GM18507 (cell line): ENCODE measurements around the gene PARP11.
A peak's percentile ranks its signal among the peaks of the same experiment; 100 is the strongest.

Source experiments
- DNase-seq: peaks from one replicate; pipeline ENCODE4 v3.0.0; 2011; ENCODE audit warnings: low read depth; ENCODE audit not compliant: insufficient read length; ENCODE audit errors: extremely low spot score
- FAIRE-seq: peaks from 2 replicates; lab custom pipeline; 2011; peaks lifted over from hg19 to GRCh38; lab: Jason Lieb, UNC

Gene PARP11

GRCh38 chr12:3833670-3834310 lies 39.4 kb downstream of the PARP11 start:
- DNase-seq = no peak
- FAIRE-seq = no peak

GRCh38 chr12:3832738-3833137 lies 40.5 kb downstream of the PARP11 start:
- no peak for DNase-seq
- FAIRE-seq = no peak

DNA sequence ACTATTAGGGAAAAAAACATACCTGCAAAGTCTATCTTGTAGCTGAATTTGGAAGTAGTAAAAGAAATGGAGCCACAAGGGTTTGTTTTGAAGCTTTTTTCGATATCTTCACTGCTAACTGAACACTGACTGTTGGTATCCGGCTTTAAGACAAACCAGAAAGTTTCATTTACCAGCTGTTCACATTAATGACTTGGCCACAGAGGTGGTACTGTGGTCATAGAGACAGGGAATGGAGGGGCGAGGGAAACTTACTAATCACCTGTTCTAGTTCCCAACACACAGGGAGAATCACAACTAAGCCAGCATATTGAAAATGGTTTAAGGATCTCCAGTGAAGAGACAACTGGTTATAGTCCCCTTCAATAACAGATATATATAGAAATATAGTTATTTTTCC lies 44.3 kb downstream of the PARP11 start:
- no peak for FAIRE-seq

GRCh38 chr12:3827301-3828000 lies 45.7 kb downstream of the PARP11 start:
- peak; percentile 46 for FAIRE-seq
- no peak for DNase-seq

More for the DNA sequence above, 44.3 kb downstream of the PARP11 start:
- DNase-seq = no peak

DNA sequence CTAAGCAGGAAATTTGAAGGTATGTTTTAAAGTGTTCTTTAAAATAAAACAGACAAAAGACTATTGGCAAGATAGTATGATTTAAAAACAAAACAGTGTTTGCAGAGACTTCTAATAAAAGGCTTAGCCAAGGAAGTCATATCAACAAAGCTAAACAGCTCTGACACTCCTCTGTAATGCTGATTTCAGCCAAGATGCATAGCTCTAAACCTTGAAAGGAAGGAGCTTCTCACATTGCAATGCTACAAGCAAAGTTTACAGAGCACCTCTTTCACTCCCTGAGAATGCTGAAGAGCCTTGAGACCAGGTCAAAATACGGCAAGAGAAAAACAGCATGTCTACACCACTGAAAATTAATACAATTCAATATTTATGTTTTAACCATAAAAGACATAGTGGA lies 51.8 kb downstream of the PARP11 start:
- DNase-seq (no peak), FAIRE-seq (no peak)

DNA sequence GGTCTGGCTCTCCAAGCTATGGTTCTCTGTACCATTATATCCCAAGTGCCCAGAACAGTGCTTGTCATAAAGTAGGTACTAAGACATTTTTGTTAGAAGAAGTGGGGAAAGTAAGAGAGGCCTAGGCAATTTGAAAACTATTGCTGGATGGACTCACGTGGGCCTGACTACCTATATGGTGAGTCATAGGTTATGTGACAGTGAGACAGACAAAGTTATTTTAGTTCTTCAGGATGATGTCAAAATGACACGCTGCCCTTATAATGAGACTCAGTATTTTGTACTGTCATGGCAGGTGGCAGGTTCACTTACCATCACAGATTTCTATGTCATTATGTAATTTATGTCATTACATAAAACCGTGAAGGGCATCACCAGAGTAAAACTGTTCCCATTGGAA lies 53.1 kb downstream of the PARP11 start:
- DNase-seq (no peak), FAIRE-seq (no peak)

DNA sequence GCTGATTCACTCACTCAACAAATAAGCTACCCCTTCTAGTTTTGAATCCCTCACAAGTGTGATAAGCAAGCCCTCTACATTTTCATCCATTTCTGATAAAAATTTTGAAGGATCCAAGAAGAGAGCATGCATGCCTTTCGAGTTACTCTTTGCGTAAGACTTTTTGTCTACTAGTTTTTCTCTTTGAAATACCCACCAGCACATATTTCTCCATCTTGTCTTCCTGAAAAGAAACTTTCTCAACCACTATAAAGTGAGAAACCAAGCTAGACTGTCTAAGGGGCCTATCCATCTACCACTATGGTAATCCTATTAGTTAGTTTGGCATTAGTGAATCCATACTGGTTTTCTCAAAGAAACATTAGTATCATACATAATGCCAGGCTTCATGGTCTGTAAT lies 56.9 kb downstream of the PARP11 start:
- no peak for FAIRE-seq

GRCh38 chr12:3815094-3815766 lies 58.0 kb downstream of the PARP11 start:
- DNase-seq (no peak), FAIRE-seq (no peak)

More for the DNA sequence above, 56.9 kb downstream of the PARP11 start:
- DNase-seq = no peak

DNA sequence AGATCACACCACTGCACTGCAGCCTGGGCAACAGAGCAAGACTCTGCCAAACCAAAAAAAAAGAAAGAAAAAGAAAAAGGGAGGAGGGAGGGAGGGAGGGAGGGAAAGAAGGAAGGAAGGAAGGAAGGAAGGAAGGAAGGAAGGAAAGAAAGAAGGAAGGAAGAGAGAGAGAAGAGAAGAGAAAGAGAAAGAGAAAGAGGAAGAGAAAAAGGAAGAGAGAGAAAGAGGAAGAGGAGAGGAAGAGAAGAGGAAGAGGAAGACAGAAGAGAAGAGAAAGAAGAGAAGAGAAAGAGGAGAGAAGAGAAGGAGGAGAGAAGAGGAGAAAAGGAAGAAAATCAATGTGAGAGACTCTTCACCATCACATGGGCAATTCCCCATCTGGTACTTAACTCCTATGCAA lies 62.7 kb downstream of the PARP11 start:
- DNase-seq (no peak), FAIRE-seq (no peak)

DNA sequence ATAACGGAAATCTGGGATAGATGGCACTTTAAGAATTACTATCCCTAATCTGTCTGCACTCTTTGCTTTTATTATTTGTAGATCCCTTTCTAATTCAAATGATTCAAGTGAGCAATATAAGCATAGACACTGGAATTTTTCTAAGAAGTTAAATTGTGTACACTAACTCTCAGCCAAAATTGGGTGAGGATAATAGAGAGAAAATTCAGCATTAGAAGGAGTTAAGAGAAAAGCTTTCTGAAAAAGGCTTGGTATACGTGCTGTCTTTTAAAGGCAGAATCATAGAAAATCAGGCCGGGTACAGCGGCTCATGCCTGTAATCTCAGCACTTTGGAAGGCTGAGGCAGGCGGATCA lies 63.2 kb downstream of the PARP11 start:
- DNase-seq = no peak
- FAIRE-seq = no peak

GRCh38 chr12:3809357-3810015 lies 63.7 kb downstream of the PARP11 start:
- no peak for DNase-seq
- no peak for FAIRE-seq

DNA sequence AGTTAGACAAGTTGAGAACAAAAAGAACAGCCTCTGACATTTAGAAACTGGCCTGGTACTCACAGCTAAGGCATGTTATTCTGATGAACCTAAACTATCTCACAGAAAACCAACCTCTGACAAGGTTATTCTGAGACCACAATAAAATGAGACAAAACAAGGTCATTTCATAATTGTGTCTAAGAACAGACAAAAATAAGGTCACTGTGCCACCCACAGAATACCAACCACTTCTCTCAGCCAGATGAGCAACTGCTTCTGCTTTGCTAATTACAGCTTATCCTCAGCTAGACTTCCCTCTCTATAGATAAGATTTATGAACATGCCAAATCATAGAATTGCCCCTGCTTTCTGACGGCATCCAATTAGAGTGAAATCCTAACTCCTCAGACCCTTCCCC lies 68.1 kb downstream of the PARP11 start:
- FAIRE-seq (no peak), DNase-seq (no peak)

DNA sequence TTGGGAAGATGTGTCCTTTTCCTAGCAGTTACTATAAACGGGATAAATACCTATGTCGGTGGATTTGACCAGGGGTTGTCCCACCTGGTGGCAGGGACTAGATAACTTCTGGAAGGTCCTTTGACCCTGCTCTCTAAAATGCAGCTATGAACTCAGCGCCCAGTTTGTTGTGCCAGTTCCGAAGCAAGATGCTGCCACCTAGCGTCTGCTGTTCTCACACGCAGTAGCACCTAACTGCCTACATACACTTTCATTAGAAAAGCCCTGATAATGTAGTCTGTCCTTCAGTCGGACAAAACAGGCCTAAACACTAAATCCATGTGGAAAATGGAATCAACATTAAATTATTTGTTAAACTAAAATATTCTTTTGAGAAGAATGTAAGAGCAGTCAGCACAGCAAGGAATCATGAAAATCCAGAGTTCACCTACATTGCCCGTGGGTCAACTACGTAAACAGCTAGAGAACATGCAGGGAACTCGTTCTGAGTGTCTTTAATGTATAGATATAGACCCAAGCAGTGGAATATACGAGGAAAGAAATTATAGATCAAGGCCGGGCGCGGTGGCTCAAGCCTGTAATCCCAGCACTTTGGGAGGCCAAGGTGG lies 69.2 kb downstream of the PARP11 start:
- DNase-seq = peak; percentile 28
- peak; percentile 75 for FAIRE-seq

- no peak for FAIRE-seq
- DNase-seq = no peak
Measured at GRCh38 chr12:3802721-3803120, 70.5 kb downstream of the PARP11 start.

- DNase-seq (no peak), FAIRE-seq (no peak)
Measured at GRCh38 chr12:3797531-3798048, 75.6 kb downstream of the PARP11 start.

GRCh38 chr12:3795492-3796133 lies 77.6 kb downstream of the PARP11 start:
- DNase-seq (no peak), FAIRE-seq (no peak)

GRCh38 chr12:3795066-3795465 lies 78.1 kb downstream of the PARP11 start:
- FAIRE-seq (no peak), DNase-seq (no peak)

GRCh38 chr12:3792623-3793288 lies 80.4 kb downstream of the PARP11 start:
- no peak for DNase-seq
- FAIRE-seq = no peak
